ENCODE measurements around the gene STK32C. TPM values are rescaled to one million over a fixed set of nuclear protein-coding genes. Genes with fewer than 3 reads are reported as not detected.

Gene STK32C
- total RNA-seq, 1 experiment from 2014 or later, result 5.5 TPM

DNA sequence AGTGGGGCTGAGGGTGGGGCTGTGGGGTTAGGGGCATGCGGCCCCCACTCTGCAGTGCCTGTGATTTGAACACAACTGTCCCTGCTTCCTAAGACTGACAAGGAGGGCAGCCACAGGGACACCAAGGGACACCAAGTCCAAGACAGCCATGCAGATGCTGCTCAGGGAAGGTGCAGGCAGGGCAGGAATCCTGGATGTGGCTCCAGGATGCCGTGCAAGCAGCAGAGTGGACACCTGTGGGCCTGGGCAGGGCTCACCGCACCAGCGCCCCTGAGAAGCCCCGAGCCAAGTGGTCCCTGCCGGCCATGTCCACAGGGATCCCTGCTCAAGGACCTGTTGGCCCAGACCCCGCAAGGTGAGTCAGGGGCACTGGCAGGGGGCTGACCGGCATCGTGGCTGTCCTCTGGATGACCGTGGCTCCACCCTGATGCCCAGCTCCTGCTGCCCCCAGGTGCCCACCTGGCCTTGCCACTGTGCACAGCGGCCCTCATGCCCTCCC lies 58.5 kb downstream of the STK32C start:
- DNase-seq (ENCODE audit: low read depth in 1 of 2, low spot score in 2 of 2), result no peak
- H3K4me1 ChIP-seq (replicated peaks), result no peaks in the 10 kb centered on the region
- no peaks in the 10 kb centered on the region for H3K27me3 ChIP-seq (replicated peaks)
- H3K27ac ChIP-seq, result no peak overlapping the region
- no peaks in the 10 kb centered on the region for H3K9me3 ChIP-seq (replicated peaks)
- no peak overlapping the region for H3K4me3 ChIP-seq
- no peaks in the 10 kb centered on the region for H3K36me3 ChIP-seq

DNA sequence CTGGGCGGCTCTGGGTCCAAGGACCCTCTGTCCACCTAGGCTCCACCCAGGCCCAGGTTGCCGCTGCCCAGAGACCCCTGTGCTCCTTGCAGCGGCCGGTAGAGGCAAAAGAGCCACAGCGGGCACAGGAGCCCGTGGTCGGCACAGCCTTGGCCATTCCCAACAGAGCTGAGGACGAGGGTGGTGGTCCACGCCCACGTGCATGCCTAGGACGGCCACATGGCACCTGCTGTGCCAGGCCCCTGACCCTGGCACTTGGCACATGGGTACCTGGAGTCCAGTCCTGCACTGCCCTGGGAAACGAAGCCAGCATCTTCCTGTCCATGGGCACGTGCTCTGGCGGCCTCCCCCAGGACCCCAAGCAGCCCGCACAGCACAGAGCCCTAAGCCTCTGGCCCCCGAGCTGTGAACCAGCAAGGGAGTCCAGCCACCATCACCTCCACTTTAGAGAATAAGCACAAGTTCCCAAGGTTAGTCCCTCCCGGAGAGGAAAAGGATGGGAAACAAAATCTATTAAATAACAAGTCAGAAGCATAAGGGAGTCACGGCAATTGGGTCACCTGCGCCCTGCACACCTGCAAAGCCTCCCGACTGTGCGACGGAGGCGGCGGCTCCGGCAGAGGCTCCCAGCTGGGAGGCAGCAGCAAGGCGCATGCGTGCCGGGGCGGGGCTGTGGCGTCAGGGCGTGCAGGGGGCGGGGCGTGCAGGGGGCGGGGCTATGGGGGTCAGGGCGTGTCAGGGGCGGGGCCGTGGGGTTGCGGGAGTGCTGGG lies 59.1 kb downstream of the STK32C start:
- DNase-seq (ENCODE audit: low read depth in 1 of 2, low spot score in 2 of 2), result no peak
- Histone ChIP-seq H3K27me3 (replicated peaks) (no peaks in the 10 kb centered on the region), H3K4me1 (replicated peaks) (no peaks in the 10 kb centered on the region), H3K27ac (no peak overlapping the region), H3K9me3 (replicated peaks) (no peaks in the 10 kb centered on the region), H3K36me3 (no peaks in the 10 kb centered on the region), H3K4me3 (no peak overlapping the region)

DNA sequence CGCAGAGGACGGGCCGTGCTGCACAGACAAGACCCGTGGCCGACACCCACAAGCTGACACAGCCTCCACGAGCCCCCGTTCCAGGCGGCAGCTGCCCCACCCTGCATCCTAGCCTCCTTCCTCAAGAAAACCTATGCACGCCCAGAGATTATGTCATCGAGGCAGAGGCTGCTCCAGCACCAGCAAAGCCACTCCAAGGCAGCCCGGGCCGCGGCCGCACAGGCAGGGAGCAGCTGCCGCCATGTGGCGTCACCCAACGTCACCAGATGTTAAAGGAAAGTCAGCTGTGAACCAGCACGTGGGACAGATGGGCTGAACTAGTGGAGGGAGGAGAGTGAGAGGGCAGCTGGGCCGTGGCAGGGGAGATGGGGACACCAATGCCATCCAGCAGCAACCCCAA lies 59.8 kb downstream of the STK32C start:
- Histone ChIP-seq H3K27me3 (replicated peaks) (no peaks in the 10 kb centered on the region), H3K4me3 (no peak overlapping the region), H3K27ac (no peak overlapping the region), H3K9me3 (replicated peaks) (no peaks in the 10 kb centered on the region), H3K36me3 (no peaks in the 10 kb centered on the region), H3K4me1 (replicated peaks) (no peaks in the 10 kb centered on the region)
- no peak for DNase-seq (ENCODE audit: low read depth in 1 of 2, low spot score in 2 of 2)

DNA sequence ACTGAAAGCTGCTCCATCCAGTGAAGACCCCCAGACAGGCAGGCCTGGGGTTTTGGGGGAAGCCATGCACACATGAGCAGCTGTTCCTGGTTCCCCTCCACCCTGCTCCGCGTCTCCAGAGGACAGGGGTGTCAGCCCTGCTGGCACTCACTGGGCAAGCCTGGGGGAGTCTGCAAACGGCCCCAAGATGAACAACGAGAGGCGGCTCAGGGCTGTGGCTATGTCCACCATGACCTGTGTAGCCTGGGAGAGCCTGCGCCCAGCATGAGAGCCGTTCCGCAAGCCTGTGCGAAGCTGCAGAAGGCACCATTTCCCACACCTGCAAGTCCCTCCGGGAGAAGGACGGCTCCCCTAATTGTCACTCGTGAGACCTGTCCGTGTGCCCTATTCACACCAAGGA lies 61.5 kb downstream of the STK32C start:
- no peaks in the 10 kb centered on the region for H3K9me3 ChIP-seq (replicated peaks)
- H3K27me3 ChIP-seq (replicated peaks), result 0 out of 2 replicates have a peak, but pooled peaks cover 4% of the 10 kb centered on the region
- no peak for DNase-seq (ENCODE audit: low read depth in 1 of 2, low spot score in 2 of 2)

DNA sequence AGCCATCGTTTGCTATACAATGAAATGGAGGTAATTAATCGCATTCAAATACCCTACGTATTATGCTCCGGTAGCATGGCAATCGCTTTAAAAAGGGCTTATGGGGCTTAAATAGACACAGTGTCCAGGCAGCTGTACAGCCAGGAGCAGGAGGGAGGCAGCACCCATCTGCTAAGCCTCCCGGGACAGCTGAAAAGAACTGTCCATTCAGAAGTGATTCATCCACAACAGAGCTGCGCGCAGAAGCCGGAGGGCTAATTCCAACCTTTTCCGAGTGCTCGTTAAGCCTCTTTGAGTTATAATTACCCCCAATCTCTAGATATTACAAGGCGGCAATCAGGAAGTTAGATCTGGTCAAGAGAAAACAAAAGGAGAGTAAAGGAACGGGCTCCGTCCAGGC lies 62.7 kb downstream of the STK32C start:
- Histone ChIP-seq H3K9me3 (replicated peaks) (no peaks in the 10 kb centered on the region), H3K4me1 (replicated peaks) (no peaks in the 10 kb centered on the region), H3K27ac (no peak overlapping the region), H3K27me3 (replicated peaks) (peaks cover 11% of the 10 kb centered on the region; the same call in 1 of the 2 replicates), H3K4me3 (no peak overlapping the region), H3K36me3 (no peaks in the 10 kb centered on the region)
- DNase-seq (ENCODE audit: low read depth in 1 of 2, low spot score in 2 of 2), result no peak

More for the DNA sequence above, 61.5 kb downstream of the STK32C start:
- no peak overlapping the region for H3K27ac ChIP-seq
- H3K4me3 ChIP-seq, result no peak overlapping the region
- H3K4me1 ChIP-seq (replicated peaks), result no peaks in the 10 kb centered on the region
- H3K36me3 ChIP-seq, result no peaks in the 10 kb centered on the region

DNA sequence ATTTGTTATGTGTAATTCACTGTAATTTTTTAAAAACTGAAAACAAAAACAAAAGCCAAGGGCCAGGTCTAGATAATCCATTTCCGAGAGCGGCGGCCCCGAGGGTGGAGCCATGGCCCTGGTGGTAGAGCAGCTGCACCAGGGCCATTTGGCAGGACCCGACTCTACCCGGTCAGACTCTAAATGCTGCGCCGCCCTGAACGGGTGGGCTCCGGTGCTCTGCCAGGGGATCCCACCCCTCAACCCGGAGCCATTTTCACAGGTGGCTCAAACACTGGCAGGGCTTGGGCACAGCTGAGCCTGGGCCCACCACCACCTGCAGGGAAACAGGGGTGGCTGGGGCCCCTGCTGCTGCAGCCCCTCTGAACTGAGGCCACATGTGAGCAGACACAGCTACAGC lies 64.1 kb downstream of the STK32C start:
- Histone ChIP-seq H3K36me3 (no peaks in the 10 kb centered on the region), H3K4me3 (no peak overlapping the region), H3K27ac (no peak overlapping the region), H3K9me3 (replicated peaks) (no peaks in the 10 kb centered on the region), H3K4me1 (replicated peaks) (no peaks in the 10 kb centered on the region), H3K27me3 (replicated peaks) (peaks cover 24% of the 10 kb centered on the region)
- no peak for DNase-seq (ENCODE audit: low read depth in 1 of 2, low spot score in 2 of 2)

DNA sequence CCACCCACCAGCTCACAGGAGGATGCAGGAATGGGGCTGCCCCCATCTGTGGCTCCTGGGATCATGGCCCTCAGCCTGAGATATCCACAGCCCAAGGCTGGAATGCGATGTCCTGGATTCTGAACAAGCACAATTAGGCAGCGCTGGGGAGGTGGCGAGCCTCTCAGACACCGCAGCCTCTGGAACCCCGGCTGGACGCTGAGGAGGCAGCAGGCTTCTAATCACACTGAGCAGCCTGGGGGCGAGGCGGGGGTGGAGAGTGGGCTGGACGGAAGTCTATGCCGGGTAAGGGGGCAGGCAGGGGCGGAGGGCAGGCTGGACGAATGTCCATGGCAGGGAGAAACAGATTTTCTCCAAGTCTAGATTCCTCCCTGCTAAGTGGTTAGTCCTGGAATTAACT lies 64.6 kb downstream of the STK32C start:
- H3K4me1 ChIP-seq (replicated peaks), result no peaks in the 10 kb centered on the region
- no peaks in the 10 kb centered on the region for H3K36me3 ChIP-seq
- H3K4me3 ChIP-seq, result no peak overlapping the region
- H3K27ac ChIP-seq, result no peak overlapping the region
- peaks cover 29% of the 10 kb centered on the region for H3K27me3 ChIP-seq (replicated peaks)
- no peak for DNase-seq (ENCODE audit: low read depth in 1 of 2, low spot score in 2 of 2)
- no peaks in the 10 kb centered on the region for H3K9me3 ChIP-seq (replicated peaks)

DNA sequence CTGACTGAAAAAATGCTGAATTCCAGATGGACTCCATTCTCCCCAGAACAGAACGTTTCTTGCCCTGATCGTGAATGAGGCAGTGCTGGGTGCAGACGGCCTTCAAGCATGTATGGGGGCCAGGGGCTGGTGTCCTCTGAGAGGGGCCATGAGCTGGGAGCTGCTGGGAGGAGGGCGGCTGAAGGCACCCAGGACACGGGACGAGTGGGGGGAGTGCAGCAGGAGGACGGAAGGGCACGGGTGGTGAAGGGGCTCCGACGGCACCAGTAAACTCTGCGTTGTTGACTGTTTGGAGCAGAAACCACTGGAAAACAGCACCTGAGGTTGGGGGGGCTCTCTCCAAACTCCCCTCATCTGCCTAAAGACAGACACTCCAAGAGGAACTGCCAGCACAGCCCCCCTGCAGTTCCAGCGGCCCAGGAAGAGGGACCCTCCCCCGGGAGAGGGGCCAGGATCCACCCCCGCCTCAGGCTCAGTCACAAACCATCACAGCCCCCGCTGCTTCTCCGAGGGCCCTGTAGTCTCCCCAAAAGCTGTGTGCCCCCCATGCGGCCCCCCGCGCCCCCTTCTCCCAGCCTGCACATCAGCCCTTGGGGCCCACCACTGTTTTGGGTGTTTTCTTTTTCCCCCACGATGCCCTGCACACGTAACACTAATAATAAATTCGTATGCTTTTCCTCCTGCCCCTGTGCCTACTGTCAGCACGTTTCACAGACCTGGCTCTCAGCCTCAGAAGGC lies 65.5 kb downstream of the STK32C start:
- no peak overlapping the region for H3K4me3 ChIP-seq
- H3K4me1 ChIP-seq (replicated peaks), result no peaks in the 10 kb centered on the region
- no peaks in the 10 kb centered on the region for H3K36me3 ChIP-seq
- no peaks in the 10 kb centered on the region for H3K9me3 ChIP-seq (replicated peaks)
- DNase-seq (ENCODE audit: low read depth in 1 of 2, low spot score in 2 of 2), result no peak
- H3K27ac ChIP-seq, result no peak overlapping the region
- peaks cover 32% of the 10 kb centered on the region for H3K27me3 ChIP-seq (replicated peaks)

DNA sequence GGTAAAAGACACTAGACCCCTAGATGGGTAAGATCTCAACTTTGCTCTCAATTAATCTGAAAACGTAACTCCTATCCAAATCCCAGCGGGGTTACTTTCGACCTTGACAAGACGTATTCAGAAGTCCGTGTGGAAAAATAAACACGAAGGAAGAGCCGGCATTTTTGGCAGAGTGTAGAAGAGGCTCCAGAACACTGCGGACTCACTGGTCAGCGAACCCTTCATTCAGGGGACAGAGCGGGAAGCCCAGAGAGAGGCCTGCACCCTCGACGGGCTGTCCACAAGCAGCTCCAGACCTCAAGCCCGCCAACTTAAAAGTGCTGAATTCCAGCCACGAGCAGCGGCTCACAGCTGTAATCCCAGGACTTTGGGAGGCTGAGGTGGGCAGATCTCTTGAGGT lies 66.3 kb downstream of the STK32C start:
- H3K9me3 ChIP-seq (replicated peaks), result no peaks in the 10 kb centered on the region

DNA sequence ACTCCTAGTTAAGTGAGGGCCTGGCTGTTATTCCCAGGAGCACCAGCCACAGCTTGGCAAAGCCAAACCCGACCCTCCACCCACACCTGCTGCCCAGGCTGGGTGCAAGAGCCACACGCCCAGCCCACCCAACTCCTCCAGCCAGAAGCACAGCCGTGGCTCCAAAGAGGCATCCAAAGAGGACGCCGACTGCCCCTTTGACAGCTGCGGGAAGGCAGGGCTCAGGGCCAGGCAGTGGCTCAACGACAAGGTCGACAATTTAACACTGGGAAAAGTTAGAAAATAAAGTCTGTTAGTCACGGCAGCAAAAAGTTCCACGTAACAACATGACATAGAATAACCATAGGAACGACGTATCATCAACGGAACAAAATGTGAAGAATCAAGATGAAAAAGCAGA lies 66.7 kb downstream of the STK32C start:
- no peaks in the 10 kb centered on the region for H3K4me1 ChIP-seq (replicated peaks)

More for the DNA sequence above, 66.3 kb downstream of the STK32C start:
- DNase-seq (ENCODE audit: low read depth in 1 of 2, low spot score in 2 of 2), result no peak
- no peak overlapping the region for H3K4me3 ChIP-seq
- H3K27me3 ChIP-seq (replicated peaks), result peaks cover 35% of the 10 kb centered on the region
- H3K27ac ChIP-seq, result no peak overlapping the region
- no peaks in the 10 kb centered on the region for H3K36me3 ChIP-seq
- no peaks in the 10 kb centered on the region for H3K4me1 ChIP-seq (replicated peaks)

DNA sequence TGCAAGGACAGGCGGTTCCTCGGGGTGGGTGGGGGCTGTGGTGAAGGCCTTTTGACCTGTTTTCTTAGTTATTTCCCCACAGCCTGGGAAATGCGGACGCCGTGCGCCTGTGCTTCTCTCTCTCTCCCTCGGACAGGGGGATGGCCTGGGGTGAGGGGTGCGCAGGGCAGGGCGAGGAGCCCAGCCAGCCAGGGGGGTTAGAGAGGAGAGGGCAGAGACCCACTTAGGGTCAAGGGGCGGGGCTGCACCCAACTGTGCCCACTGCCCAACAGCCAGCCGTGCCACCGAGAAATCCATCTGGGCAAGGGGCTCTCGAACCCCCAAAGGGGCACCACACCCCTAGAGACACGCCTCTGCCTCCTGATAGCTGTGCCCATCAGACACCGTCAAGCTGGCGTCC lies 67.2 kb downstream of the STK32C start:
- Histone ChIP-seq H3K36me3 (no peaks in the 10 kb centered on the region), H3K9me3 (replicated peaks) (no peaks in the 10 kb centered on the region), H3K27me3 (replicated peaks) (peaks cover 37% of the 10 kb centered on the region), H3K4me3 (no peak overlapping the region), H3K27ac (no peak overlapping the region), H3K4me1 (replicated peaks) (no peaks in the 10 kb centered on the region)
- DNase-seq (ENCODE audit: low read depth in 1 of 2, low spot score in 2 of 2), result no peak

More for the DNA sequence above, 66.7 kb downstream of the STK32C start:
- Histone ChIP-seq H3K4me3 (no peak overlapping the region), H3K36me3 (no peaks in the 10 kb centered on the region), H3K27ac (no peak overlapping the region), H3K9me3 (replicated peaks) (no peaks in the 10 kb centered on the region), H3K27me3 (replicated peaks) (peaks cover 37% of the 10 kb centered on the region)
- DNase-seq (ENCODE audit: low read depth in 1 of 2, low spot score in 2 of 2), result no peak

DNA sequence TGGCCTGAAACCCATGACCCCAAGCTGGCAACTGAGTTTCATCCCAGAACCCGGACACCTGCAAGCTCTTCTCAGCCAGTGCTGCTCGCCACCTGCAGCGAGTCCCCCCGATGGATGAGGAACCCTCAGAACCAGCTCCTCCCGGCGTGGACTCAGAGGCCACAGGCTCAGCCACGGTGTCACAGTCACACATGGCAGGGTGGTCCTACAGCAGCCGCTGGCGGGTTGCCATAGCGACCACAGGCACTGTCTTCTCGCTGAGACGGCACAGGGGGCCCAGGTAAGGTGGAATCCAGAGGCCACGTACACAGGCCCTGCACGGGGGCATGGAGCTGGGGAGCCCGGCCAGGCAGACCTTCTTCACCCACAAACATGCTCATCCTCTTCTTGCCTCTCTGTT lies 67.6 kb downstream of the STK32C start:
- H3K27ac ChIP-seq, result no peak overlapping the region
- peaks cover 37% of the 10 kb centered on the region for H3K27me3 ChIP-seq (replicated peaks)
- DNase-seq (ENCODE audit: low read depth in 1 of 2, low spot score in 2 of 2), result no peak
- no peaks in the 10 kb centered on the region for H3K4me1 ChIP-seq (replicated peaks)
- no peak overlapping the region for H3K4me3 ChIP-seq
- no peaks in the 10 kb centered on the region for H3K9me3 ChIP-seq (replicated peaks)
- no peaks in the 10 kb centered on the region for H3K36me3 ChIP-seq

DNA sequence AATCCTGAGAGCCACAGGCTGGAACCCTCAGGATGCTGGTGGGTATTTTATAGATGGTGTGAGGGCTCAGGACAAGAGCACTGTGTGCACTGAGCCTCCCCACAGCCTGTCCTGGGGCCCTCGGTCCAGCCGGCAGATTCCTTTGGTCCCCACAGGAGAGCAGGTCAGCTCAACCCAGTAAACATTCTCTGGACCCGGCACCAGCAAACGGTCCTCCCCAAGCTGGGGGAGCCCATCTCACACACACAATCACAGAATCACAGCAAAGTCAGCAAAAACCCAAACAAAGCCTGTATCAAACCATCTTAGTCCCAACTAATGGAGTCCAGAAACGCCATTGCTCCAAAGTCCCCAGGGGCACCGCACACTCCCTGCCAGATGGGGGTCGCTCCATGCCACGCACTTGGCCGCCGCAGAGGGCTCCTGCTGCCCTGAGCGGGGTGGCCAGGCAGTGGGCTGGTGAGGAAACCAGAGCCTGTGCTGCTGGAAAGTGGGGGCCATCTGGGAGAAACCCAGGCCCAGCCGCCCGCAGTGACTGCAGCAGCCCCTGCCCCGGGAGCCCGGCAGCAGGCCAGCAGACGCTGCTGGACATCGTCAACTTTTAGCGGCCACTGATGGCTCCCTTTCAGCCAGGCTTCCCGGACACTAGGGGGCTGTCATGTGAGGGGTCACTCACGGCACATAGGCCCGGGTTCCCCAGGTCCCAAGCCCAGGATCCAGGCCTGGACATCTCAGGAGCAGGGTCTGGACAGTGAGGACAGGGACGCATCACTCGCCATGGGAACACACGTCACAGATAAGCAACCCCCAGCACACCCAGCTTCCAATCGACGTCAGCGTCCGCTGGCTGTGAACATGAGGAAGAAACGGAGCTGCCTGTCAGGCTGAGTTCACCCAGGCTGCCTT lies 68.4 kb downstream of the STK32C start:
- Histone ChIP-seq H3K4me1 (replicated peaks) (no peaks in the 10 kb centered on the region), H3K9me3 (replicated peaks) (no peaks in the 10 kb centered on the region), H3K27me3 (replicated peaks) (peaks cover 37% of the 10 kb centered on the region), H3K27ac (no peak overlapping the region), H3K36me3 (no peaks in the 10 kb centered on the region), H3K4me3 (no peak overlapping the region)
- DNase-seq (ENCODE audit: low read depth in 1 of 2, low spot score in 2 of 2), result no peak

All from SJSA1 (cell line).